ENCODE measurements around the gene SSUH2.

DNA sequence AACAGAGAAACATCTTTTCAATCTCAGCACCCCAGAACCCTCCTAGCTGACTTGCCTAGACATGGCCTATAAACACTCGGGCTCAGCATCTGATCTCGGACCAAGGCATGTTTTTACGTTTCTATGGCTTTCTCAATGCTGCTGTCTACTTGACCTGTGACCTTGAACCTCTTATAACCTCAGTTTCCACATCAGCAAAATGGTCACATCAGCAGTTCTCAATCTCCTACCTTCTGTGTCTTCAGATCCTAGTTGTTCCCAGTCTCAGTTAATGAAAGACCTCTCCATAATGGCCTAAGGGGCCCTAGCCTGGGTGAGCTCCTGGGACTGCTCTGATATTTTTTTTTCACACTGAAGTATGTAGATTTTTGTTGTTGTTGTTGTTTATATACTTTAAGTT, 39.6 kb downstream of the SSUH2 start:
- TF ChIP-seq EP300 (IDR thresholded peaks at IDR 0.05) = no peak
- TF ChIP-seq CTCF (IDR thresholded peaks at IDR 0.05) = no peak
- no peak for TF ChIP-seq POLR2AphosphoS5 (IDR thresholded peaks at IDR 0.05)

All from esophagus muscularis mucosa (tissue), 4 donors.